GM21390 (cell line): Measurements from ENCODE around the gene PRRT1B.
"Not testable (repeated sequence)": the region's sequence is repeated elsewhere in the genome, so short reads cannot be mapped to it uniquely, and the experiment has no call there.

Experiments used
- ATAC-seq: cut with Tn5 transposase; IDR thresholded peaks from one replicate; pipeline ENCODE4 v1.9.1; 2021; ENCODE audit not compliant: unreplicated experiment

Gene PRRT1B

GRCh38 chr9:131549186-131549585 lies 3.9 kb downstream of the PRRT1B start:
- not testable (repeated sequence) for ATAC-seq

- ATAC-seq, result not testable (repeated sequence)
Observed at GRCh38 chr9:131550465-131550864, 5.1 kb downstream of the PRRT1B start.

DNA sequence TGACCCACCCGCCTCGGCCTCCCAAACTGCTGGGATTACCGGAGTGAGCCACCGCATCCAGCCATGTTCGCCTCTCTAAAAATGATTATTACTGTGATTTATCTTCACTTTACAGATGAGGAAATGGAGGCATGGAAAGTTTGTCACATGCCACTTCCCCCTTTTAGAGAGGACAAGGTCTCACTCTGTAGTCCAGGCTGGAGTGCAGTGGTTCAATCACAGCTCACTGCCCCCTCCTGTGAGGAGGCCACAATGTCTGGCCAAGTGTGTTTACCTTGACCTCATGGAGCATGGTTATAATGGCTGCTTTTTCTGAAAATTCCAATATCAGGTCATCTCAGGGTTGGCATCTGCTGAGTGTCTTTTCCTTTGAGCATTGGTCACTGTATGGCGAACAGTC lies 6.7 kb downstream of the PRRT1B start:
- no peak for ATAC-seq

GRCh38 chr9:131554087-131554842 lies 8.9 kb downstream of the PRRT1B start:
- no peak for ATAC-seq

GRCh38 chr9:131554843-131555351 lies 9.6 kb downstream of the PRRT1B start:
- no peak for ATAC-seq

GRCh38 chr9:131555841-131556673 lies 10.7 kb downstream of the PRRT1B start:
- ATAC-seq, result no peak

GRCh38 chr9:131557855-131558548 lies 12.7 kb downstream of the PRRT1B start:
- ATAC-seq, result no peak

DNA sequence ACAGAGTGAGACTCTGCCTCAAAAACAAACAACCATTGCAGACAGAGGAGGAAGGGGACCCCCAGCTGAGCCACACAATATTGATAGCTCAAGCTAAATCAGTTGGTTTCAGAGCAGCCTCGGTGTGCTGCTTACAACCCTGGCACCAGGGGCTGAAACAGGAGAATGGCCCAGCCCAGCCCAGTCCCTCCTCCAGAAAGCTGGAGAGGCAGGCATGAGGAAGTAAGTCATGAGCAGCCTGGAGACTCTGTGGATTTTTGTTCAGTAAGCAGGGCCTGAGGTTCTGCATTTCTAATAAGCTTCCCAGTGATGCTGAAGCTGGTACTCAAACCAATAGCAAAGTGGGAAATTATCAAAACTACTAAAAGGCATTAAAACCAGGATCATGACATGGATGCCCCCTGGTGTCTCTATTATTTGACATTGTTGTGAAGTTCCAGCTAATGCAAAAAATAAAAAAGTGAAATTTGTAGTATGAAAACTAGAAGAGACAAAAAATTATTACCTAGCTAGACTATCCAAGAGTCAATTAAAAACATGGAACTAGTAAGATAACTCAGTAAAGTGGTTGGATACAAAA lies 14.2 kb downstream of the PRRT1B start:
- no peak for ATAC-seq

DNA sequence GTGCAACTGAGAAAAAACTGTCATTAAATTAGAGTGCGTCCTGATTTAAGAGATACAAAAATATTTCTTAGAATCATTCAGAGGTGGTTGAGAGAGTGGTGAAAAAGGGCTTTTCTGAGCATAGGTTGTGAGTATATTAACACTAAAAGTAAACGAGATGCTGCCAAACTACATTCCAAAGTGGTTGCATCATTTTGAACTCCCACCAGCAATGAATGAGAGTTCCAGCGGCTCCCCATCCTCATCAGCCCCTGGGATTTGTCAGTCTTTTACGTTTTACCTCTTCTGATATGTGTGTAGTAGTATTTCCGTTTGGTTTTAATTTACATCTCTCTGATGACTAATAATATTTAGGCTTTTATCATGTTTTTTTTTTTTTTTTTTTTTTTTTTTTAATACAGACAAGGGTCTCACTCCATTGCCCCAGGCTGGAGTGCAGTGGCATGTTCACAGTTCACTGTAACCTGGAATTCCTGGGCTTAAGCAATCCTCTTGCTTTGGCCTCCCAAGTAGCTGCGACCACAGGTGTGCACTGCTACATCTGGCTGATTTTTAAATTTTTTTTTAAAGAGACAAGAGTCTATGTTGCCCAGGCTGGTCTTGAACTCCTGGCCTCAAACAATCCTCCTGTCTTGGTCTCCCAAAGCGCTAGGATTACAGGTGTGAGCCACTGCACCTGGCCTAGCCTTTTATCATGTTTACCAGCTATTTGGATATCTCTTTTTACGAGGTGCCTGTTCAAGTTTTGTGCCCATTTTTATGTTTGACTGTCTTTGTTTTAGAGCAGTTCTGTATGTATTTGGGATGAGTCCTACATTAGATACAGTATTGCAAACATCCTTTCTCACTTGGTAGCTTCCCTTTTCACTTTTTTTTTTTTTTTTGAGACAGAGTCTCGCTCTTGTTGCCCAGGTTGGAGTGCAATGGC lies 17.0 kb downstream of the PRRT1B start:
- ATAC-seq, result no peak

GRCh38 chr9:131565369-131565768 lies 20.0 kb downstream of the PRRT1B start:
- no peak for ATAC-seq

- no peak for ATAC-seq
Observed at GRCh38 chr9:131566158-131566557, 20.8 kb downstream of the PRRT1B start.

GRCh38 chr9:131567910-131568309 lies 22.6 kb downstream of the PRRT1B start:
- no peak for ATAC-seq

GRCh38 chr9:131574730-131575640 lies 29.7 kb downstream of the PRRT1B start:
- no peak for ATAC-seq

- no peak for ATAC-seq
Observed at GRCh38 chr9:131575946-131576853, 30.9 kb downstream of the PRRT1B start.

DNA sequence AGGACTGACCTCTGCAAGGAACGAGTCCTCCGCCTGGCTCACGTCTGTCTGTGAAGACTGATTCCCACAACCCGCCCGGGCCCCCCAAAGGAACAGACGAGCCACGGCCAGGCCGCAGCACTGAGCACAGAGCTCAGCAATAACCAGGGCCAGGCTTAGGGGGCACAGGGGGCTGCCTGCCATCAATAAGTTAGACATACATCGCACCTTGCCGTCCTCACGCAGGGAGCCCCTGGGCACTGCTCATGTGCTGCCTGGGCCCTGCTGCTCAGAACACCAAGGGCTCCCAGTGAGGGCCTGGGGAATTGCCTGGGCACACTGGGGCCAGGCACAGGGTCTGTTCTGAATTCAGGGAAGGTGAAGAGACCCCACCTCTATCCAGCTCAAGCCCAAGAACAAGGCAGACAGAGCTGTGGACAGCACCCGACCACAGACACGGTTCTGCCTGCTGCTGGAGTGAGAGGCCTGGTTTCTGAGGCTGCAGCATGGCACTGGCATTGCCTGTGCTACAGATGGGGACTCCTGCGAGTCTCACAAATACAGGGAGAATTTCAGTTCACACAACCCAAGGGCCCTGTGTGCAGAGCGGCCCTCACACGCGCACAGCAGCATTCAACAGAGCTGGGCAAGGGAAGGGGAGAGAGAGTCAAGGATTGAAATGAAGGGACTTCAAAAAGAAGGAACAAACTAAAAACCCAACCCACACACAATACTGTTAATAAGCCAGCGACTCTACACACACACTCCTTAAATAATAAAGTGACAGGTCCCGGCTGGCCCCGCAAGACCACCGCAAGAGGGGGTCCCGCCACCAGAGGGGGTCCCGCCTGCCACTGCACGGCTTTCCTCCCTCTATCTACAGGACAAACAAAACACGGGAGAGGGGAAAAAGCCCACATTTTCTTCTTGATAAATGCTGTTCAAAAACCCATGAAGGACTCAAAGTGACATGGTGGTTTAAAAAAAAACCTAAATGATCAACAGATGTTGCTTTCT lies 32.0 kb downstream of the PRRT1B start:
- ATAC-seq, result no peak

DNA sequence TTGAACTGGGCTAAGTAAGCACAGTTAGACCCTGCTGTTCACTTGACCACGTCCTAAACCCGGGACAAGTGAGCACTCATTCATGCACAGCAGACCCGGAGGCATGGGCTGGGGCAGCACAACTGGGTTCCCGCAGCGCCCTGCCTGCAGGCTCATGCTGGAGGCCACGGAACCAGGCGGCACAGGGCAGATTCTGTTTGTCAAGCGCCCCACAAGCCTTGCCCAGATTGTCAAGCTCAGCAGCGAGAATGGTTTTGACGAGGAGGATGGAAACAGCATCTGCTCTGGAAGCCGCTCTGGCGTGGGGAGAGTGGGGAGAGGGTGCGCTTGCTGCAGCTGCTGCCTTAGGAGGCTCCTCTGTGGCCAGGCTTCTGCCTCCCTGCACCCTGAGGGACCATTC lies 32.7 kb downstream of the PRRT1B start:
- ATAC-seq, result no peak
